Parathyroid adenoma (tissue), 2 donors: Measurements from ENCODE around the gene CAD.

Experiments used
- H2AFZ ChIP-seq: fragments of 300-600 bp; sonication (generic); one replicate; pipeline ENCODE4 v1.7.0; 2017; ENCODE audit warnings: antibody characterized with exemption, mild to moderate bottlenecking
- H3K27ac ChIP-seq: fragments of 300-600 bp; sonication (generic); one replicate; pipeline ENCODE4 v1.7.0; 2017
- H3K27me3 ChIP-seq: fragments of 300-600 bp; sonication (generic); one replicate; pipeline ENCODE4 v1.7.0; 2017; ENCODE audit warnings: low read length; ENCODE audit not compliant: control insufficient read depth, insufficient read depth
- H3K36me3 ChIP-seq: fragments of 300-600 bp; sonication (generic); one replicate; pipeline ENCODE4 v1.7.0; 2017; ENCODE audit warnings: low read length; ENCODE audit not compliant: control insufficient read depth, insufficient read depth
- H3K4me1 ChIP-seq: fragments of 300-600 bp; sonication (generic); one replicate; pipeline ENCODE4 v1.7.0; 2017; ENCODE audit warnings: control low read depth
- H3K4me2 ChIP-seq: fragments of 300-600 bp; sonication (generic); one replicate; pipeline ENCODE4 v1.7.0; 2017; ENCODE audit warnings: low read length
- H3K4me3 ChIP-seq: fragments of 300-600 bp; sonication (generic); one replicate; pipeline ENCODE4 v1.7.0; 2017; ENCODE audit warnings: low read depth, low read length
- H3K79me2 ChIP-seq: fragments of 300-600 bp; sonication (generic); one replicate; pipeline ENCODE4 v1.7.0; 2017; ENCODE audit warnings: control low read depth
- H3K9ac ChIP-seq: fragments of 300-600 bp; sonication (generic); one replicate; pipeline ENCODE4 v1.7.0; 2017; ENCODE audit warnings: mild to moderate bottlenecking
- H3K9me3 ChIP-seq: fragments of 300-600 bp; sonication (generic); one replicate; pipeline ENCODE4 v1.7.0; 2017; ENCODE audit warnings: low read length; ENCODE audit not compliant: control insufficient read depth
- TF ChIP-seq, protein P1 (sequence below): fragments of 300-600 bp; sonication (generic); IDR thresholded peaks from one replicate; pipeline ENCODE4 v1.7.0; 2017; ENCODE audit warnings: antibody characterized with exemption, mild to moderate bottlenecking
- donor health status: primary hyperparathyroidism.

The CAD gene

GRCh38 chr2:27198627-27199026, 18.5 kb upstream of the CAD start:
- no peak overlapping the region for H2AFZ ChIP-seq
- H3K4me1 ChIP-seq: no peaks in the 10 kb centered on the region
- H3K4me3 ChIP-seq: no peak overlapping the region
- H3K36me3 ChIP-seq: no peaks in the 10 kb centered on the region
- H3K4me2 ChIP-seq: no peak overlapping the region
- H3K79me2 ChIP-seq: no peaks in the 10 kb centered on the region
- no peak overlapping the region for H3K27ac ChIP-seq
- no peaks in the 10 kb centered on the region for H3K27me3 ChIP-seq
- TF ChIP-seq, protein P1, sequence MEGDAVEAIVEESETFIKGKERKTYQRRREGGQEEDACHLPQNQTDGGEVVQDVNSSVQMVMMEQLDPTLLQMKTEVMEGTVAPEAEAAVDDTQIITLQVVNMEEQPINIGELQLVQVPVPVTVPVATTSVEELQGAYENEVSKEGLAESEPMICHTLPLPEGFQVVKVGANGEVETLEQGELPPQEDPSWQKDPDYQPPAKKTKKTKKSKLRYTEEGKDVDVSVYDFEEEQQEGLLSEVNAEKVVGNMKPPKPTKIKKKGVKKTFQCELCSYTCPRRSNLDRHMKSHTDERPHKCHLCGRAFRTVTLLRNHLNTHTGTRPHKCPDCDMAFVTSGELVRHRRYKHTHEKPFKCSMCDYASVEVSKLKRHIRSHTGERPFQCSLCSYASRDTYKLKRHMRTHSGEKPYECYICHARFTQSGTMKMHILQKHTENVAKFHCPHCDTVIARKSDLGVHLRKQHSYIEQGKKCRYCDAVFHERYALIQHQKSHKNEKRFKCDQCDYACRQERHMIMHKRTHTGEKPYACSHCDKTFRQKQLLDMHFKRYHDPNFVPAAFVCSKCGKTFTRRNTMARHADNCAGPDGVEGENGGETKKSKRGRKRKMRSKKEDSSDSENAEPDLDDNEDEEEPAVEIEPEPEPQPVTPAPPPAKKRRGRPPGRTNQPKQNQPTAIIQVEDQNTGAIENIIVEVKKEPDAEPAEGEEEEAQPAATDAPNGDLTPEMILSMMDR: no peak
- H3K9ac ChIP-seq: no peak overlapping the region
- H3K9me3 ChIP-seq: no peaks in the 10 kb centered on the region

GRCh38 chr2:27199241-27199640, 17.9 kb upstream of the CAD start:
- no peak overlapping the region for H3K27ac ChIP-seq
- TF ChIP-seq, protein P1: no peak

GRCh38 chr2:27201675-27202074, 15.5 kb upstream of the CAD start:
- Histone ChIP-seq H3K4me3 (no peak overlapping the region), H3K9ac (no peak overlapping the region), H3K36me3 (no peaks in the 10 kb centered on the region), H3K27ac (no peak overlapping the region), H3K79me2 (no peaks in the 10 kb centered on the region), H3K27me3 (no peaks in the 10 kb centered on the region), H3K4me1 (no peaks in the 10 kb centered on the region), H2AFZ (no peak overlapping the region), H3K9me3 (no peaks in the 10 kb centered on the region), H3K4me2 (no peak overlapping the region)
- TF ChIP-seq, protein P1: no peak

More at GRCh38 chr2:27199241-27199640, 17.9 kb upstream of the CAD start:
- Histone ChIP-seq H3K4me1 (no peaks in the 10 kb centered on the region), H2AFZ (no peak overlapping the region), H3K27me3 (no peaks in the 10 kb centered on the region), H3K4me3 (no peak overlapping the region), H3K4me2 (no peak overlapping the region), H3K9me3 (no peaks in the 10 kb centered on the region), H3K36me3 (no peaks in the 10 kb centered on the region), H3K79me2 (no peaks in the 10 kb centered on the region), H3K9ac (no peak overlapping the region)

- H3K36me3 ChIP-seq: no peaks in the 10 kb centered on the region
These were observed 14.3 kb upstream of the CAD start for GRCh38 chr2:27202854-27203253.

GRCh38 chr2:27203741-27204140, 13.4 kb upstream of the CAD start:
- TF ChIP-seq, protein P1: no peak
- no peak overlapping the region for H3K9ac ChIP-seq
- H2AFZ ChIP-seq: no peak overlapping the region
- H3K79me2 ChIP-seq: no peaks in the 10 kb centered on the region
- no peaks in the 10 kb centered on the region for H3K27me3 ChIP-seq
- H3K27ac ChIP-seq: no peak overlapping the region
- H3K4me3 ChIP-seq: no peak overlapping the region
- no peaks in the 10 kb centered on the region for H3K9me3 ChIP-seq
- no peaks in the 10 kb centered on the region for H3K4me1 ChIP-seq
- no peaks in the 10 kb centered on the region for H3K36me3 ChIP-seq
- no peak overlapping the region for H3K4me2 ChIP-seq

More at GRCh38 chr2:27202854-27203253, 14.3 kb upstream of the CAD start:
- H3K79me2 ChIP-seq: no peaks in the 10 kb centered on the region
- no peak overlapping the region for H2AFZ ChIP-seq
- no peak overlapping the region for H3K4me2 ChIP-seq
- no peak overlapping the region for H3K4me3 ChIP-seq
- TF ChIP-seq, protein P1: no peak
- no peaks in the 10 kb centered on the region for H3K9me3 ChIP-seq
- no peaks in the 10 kb centered on the region for H3K27me3 ChIP-seq
- no peaks in the 10 kb centered on the region for H3K4me1 ChIP-seq
- no peak overlapping the region for H3K9ac ChIP-seq
- no peak overlapping the region for H3K27ac ChIP-seq
